ENCODE measurements around the gene ARHGAP26.

ARHGAP26 gene

DNA sequence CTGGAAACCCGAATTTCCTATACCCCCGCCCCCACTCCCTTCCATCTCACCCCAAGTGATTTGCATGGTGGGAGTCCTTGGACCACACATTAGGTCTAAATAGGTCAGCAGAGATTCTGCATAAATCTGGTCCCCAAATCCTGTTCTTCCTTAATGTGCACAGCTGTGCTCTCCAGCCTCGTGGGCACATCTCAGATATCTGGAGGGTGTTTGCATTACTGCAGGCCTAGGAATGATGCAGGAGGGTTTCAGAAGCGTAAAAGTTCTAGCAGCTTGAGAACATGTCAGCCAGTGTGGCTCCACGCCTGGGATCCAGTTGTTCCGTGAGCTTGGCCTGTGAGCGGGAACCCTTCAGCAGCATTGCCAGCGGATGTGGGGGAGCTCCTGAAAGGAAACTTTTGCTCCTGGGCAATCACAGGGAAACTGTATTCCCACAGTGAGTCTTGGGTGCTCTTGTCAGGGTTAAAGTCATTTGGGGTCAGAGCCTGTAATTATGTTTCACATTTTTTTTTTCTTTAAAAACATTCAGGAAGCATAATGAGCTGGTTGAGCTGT lies 12.9 kb downstream of the ARHGAP26 start:
- DNase-seq (ENCODE audit: extremely low spot score, insufficient read length, low read depth), result no peak
- FAIRE-seq, result no peak

DNA sequence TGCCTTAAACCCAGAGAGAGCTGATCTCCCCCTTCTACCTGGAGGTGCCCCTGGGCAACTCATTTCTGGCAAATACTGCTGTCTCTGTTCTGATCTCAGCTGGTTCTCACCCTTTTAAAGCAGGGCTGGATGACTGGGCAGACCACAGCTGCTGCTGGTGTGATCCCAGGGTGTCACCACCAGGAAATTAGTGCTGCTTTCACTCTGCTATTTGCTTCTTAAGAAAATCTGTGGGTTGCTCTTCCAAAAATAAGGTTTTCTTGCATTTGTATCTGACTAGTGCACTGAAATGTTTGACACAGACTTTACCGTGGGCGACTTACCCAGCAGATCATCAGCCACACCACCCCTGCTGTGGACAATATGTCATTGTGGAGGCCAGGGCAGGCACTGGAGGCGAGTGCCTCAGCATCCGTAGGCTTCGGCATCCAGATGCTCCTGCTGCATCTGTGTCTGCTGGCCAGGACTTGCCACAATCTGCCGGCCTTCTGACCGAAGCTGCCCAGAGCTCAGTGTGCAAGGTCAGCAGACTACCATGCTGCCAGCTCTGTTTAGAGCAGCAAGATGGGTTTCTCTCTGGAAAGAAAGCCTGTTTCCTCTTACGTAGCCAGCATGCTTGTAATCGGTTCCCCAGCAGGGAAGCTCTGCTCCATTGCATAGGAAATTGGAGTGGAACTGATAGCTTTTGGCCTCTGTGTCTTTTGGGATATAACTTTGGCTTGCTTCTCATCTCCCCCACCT lies 13.6 kb downstream of the ARHGAP26 start:
- no peak for DNase-seq (ENCODE audit: extremely low spot score, insufficient read length, low read depth)
- FAIRE-seq, result no peak

DNA sequence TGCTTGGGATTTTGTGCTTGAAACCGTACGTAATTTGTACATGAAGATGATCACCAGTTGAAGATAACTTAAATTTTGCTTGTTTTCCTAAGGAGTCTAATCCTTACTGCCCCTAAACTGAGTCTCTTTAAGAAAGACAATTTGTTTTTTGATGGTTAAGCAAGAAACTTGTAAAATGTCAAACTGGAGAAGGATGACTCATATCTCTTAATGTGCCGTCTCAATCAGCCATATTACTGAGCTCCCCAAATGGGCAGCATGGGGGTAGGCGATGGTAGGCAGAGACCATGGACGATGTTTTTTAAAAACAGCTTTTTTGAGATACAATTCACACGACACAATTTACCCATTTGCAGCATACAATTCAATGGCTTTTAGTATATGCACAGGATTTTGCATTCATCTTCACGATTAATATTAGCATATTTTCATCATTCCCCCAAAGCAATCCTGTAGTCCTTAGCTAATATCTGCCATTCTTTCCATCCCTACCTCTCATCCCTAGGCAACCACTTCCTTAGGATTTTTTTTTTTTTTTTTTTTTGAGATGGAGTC lies 14.3 kb downstream of the ARHGAP26 start:
- DNase-seq (ENCODE audit: extremely low spot score, insufficient read length, low read depth), result no peak
- no peak for FAIRE-seq

DNA sequence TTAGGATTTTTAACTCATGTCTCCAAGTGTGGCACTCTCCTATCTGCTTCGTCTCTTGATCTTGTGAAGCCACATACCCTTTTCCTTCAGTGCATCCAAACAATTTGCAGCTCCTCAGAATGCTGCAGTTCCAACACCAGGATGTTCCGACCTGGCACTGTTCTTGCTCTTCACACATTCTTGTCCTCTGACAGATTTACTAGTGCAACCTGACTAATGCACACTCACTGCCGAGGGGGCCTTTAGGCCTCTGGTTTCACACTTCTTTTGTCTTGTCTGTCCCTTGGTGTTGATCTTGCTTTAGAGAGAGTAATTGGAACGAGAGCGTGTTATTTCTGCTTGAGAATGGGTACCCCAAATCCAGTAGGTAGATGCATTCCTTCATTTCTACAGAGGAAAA lies 15.0 kb downstream of the ARHGAP26 start:
- FAIRE-seq, result no peak

DNA sequence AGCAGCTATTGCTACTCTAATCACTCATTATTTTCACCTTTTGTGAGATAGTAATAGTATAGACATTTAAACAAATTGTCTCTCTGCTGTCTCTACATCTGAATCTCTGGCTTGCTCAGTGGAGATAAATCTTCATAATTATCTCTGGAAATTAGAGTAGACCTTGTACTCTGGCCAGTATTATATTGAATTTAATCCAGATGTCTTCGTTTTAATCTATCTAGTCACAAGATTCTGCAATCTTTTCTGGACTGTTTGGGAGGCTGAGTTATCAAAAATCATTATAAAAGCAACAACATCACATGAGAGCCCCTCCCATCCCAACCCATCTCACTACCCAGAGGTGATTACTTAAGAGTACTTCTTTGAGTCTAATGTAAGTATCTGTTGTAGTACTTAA lies 19.0 kb downstream of the ARHGAP26 start:
- FAIRE-seq, result no peak
- DNase-seq (ENCODE audit: extremely low spot score, insufficient read length, low read depth), result no peak

More for the DNA sequence above, 15.0 kb downstream of the ARHGAP26 start:
- no peak for DNase-seq (ENCODE audit: extremely low spot score, insufficient read length, low read depth)

DNA sequence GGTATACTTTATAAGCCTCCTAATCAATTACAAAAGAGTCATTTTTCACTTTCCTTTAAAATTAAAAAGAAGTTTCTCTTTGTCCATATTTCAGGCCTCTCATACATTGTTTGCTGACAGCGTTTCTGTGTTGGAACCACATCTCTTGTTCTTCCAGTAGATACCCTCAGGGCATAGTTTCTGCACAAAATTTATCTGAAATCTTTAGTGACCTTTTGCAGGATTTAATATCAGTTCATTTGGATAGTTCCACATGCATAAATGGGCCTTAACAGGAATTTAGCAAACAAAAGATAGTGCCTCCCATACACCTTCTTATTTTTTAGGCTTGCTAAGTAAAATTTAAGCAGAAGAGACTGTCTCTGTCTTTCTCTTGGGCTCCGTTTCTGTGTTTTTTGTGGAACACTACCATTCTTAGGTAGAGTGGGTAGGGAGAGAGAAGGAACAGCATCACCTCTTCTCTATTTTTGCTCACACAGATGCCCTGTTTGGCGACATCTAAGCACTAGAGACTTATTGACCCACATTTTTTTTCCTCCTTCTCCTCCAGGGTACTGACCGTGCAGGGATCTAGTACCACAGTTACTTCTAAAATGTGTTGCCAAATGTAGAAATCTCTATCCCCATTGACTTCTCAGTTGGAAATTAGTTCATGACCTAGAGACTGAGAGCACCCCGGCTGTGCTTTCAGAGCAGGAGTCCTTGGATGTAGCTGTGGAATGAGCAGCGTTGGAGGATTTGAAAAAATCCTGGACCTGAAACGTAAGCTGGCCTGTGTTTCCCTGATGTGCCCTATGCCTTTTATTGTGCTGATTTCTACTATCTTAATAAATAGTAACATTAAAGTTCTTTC lies 22.1 kb downstream of the ARHGAP26 start:
- FAIRE-seq, result no peak
- DNase-seq (ENCODE audit: extremely low spot score, insufficient read length, low read depth), result no peak

DNA sequence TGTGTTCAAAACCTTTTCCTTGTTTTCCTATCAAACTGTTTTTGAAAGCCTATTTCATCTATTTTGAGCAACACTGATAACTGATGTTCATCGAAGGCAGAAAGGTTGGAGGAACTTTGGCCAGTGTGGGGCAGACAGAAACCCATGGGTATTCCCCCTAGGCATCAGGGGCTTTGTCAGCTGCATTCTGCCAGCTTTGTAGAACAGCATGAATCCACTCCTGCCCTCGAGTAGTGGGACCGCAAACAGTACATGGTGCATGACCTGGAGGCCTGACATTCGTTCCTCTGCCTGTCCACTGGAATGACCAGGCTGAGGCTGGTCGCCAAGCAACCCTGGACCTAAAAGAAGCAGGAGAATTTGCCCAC lies 22.7 kb downstream of the ARHGAP26 start:
- FAIRE-seq, result no peak

DNA sequence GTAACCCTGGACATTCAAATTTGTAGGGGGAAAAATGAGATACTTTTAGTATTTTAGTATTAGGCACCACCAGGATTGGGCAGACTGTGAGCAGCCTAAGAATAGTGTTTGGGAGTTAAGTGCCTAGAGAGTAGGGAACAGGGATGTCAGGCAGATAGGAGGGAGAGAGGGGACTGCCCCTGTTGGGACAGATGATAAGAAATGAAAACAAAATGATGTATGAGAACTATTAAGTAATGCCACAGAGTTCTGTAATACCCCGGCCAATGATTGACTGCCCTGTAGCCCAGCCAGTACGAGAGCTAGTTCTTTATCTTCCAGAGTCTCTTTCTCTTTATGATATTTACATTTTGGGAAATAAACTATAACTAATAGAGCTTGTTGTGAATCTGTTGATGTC lies 24.4 kb downstream of the ARHGAP26 start:
- FAIRE-seq (no peak), DNase-seq (ENCODE audit: extremely low spot score, insufficient read length, low read depth) (no peak)

More for the DNA sequence above, 22.7 kb downstream of the ARHGAP26 start:
- DNase-seq (ENCODE audit: extremely low spot score, insufficient read length, low read depth), result no peak

DNA sequence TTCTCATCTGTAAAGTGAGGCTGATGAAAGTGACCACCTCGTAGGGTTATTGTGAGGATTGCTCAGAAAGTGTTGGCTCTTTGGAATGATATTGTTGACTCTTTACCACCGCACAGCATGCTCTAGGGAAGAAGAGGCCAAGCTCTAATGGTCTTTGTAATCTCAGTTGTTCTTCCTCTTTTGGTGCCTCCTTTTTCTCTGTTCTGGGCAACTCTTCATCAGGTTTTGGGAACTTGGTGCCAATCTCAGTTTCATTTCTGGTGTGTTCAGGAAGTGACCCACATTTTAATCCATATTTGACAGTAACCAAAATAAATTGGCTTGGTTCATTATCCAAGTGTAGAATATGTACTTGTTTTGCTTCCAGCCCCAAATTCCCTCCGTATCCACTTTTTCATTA lies 25.1 kb downstream of the ARHGAP26 start:
- DNase-seq (ENCODE audit: extremely low spot score, insufficient read length, low read depth) (no peak), FAIRE-seq (peak; percentile 29)

DNA sequence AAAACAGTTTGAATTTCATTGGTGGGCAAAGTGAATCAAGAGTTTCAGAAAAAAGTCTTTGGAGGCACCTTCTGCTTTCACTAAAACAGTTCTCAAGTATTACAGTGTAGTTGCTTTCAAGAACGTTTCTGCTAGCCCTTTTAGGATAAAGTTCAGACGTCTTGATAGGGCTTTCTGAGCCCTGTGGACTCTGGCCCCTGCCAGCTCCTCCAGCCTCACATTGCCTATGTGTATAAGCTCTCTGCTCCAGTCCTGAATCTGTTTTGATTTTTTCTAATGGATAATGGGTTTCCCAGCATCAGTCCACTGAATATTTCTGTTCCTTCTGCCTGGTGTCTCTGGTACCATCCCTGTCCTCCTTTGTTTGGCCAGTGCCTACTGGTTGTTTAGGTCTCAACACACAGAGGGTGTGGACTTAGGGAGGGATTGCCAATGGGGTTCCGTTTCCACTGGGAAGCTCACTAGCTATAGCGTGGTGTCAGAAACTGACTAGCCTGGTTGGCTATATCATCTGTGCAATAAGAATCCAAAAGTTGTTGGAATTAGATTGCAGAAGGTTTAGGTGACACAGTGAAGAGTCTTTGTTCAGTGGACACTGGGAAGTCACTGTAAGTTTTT lies 26.4 kb downstream of the ARHGAP26 start:
- no peak for DNase-seq (ENCODE audit: extremely low spot score, insufficient read length, low read depth)
- FAIRE-seq, result no peak

DNA sequence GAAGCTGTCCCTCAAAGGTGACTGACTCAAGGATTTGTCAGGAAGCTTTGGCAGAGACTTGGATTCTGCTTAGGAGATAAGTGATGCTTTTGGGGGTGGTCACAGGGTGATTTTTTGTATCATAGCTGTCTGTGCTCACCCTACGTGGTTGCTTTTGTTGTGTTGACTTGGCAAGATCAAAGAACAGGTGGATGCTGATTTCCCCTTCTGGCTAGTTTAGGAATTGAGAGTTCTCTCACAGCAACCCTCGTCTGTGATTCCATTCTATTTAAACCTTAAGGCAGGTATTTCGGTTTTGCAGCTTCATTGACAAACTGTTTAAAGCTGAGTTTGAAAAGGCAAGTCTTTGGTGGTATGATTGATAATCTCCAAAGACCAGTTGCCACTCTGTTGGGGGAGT lies 27.2 kb downstream of the ARHGAP26 start:
- no peak for DNase-seq (ENCODE audit: extremely low spot score, insufficient read length, low read depth)
- no peak for FAIRE-seq

DNA sequence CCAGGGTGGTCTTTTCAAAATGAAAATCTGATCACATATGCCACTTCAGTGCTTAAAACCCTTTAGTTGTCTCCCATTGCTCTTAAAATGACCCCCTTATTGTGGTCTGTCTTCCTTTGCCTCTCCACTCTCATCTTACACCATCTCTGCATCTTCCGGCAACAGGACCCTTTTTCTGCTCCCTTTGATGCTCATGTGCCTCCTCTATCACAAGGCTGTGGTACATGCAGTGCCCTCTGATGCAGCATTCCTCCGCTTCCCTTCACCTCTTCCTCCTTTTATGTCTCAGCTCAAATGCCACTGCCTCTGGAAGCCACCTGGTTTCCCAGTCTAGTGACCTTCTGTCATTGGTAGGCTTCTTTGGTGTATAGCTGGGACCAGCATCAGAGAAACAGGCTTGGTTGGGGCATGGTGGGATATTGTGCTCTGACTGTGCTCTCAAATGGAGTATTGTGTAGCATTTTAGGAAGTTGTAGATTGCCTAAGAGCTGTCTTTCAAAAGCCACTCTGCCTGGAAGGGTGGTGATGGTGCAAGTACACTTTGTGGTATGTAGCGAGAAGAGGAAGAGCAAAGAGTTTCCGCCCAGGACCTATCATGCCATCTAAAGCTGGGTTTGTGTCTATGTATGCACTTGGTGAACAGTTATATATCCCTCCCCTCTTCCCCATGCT lies 28.1 kb downstream of the ARHGAP26 start:
- peak; percentile 35 for FAIRE-seq
- DNase-seq (ENCODE audit: extremely low spot score, insufficient read length, low read depth), result no peak

DNA sequence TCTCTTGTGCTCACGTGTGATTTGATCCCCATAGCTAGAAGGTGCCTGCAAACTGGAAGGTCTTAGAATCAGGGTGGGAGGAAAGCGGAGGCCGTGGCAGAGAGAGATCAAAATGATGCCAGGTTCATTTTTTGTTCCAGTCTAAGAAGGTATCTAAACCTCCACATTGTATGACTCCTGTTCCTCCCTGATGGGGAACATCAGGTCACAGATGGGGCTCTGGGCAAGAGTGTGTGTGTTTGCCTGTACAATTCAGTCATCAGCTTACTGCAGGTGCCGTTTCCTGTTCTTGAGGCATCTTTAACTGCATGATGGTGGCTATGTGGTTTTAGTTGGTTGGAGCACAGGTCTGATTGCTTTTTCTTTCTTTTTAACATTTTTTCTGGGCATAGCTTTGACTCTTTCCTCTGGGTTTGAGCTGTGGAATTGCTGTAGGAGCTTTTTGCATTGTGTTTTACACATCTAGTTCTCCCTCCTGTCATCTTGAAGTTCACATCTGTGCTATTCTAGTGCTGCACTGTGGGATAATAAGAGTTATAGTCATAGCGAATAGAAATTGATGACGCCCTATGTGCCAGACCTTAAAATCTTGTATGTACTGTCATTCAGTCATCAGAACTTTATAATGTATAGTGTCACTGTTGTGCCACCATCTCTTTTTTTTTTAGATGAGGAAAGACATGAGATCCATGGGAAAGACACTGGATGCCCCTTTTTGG lies 30.8 kb downstream of the ARHGAP26 start:
- DNase-seq (ENCODE audit: extremely low spot score, insufficient read length, low read depth), result no peak
- peak; percentile 35 for FAIRE-seq

DNA sequence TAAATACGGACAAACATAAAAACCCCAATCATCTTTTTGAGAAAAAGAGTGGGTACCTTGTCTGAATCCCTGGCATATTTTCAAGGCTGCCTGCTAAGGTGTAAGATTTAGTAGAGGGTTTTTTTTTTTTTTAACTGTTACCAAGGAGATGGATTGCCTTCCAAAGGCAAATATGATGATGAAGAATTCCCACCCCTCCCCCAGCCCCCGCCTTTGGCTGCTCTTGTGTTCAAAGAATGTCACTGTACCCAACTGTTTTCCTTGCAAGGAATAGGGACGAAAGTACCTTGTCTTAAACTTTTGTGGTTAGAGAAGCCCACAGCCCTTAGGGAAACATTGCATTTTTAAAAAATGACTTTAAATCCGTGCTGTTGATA lies 31.3 kb downstream of the ARHGAP26 start:
- FAIRE-seq (no peak), DNase-seq (ENCODE audit: extremely low spot score, insufficient read length, low read depth) (no peak)

DNA sequence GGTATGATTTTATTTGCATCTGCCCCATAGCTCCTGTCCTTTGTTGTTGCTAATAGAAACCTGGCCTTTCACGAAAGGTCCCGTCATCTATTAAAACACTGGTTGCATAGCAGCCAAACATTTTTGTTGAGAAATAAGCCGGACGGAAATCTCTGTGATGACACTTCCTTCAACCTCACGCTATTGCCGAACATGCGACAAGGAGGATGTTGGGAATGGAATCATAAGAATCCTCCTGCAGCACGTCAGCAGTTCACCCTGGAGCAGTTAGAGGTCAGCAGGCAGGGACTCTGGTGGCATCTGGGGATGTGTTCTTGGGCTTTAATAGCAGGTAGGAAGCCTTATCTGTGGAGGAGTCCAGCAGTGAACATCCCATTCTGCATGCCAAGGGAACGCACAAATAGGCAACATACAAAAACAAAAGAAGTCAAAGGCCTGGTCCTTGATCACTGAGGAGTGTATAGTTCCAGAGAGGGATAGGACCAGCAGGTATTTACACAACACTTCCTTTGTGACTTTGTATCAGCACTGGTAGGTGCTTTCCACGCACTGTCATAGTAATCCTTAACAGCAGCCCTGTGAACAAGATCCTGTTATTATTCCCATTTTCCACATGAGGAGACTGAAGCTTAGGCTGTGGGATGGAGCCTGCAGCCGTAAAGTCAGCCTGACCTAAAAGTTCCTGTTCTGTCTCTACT lies 33.4 kb downstream of the ARHGAP26 start:
- FAIRE-seq, result no peak
- DNase-seq (ENCODE audit: extremely low spot score, insufficient read length, low read depth), result no peak

DNA sequence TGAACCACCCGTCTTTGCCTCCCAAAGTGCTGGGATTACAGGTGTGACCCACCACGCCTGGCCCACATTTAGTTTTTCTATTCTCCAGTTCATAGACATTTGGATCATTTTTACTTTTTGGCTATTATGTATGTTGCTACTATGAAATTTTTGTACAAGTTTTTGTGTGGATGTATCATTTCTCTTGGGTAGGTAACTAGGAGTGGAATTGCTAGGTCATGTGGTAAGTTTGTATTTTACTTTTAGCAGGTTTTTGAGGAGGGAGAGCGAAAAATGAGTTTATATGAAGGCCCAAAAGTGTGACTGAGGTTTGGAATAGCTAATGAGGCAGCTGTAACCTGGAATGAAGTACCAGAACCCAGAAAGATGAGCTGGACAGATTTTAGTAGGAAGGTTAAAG lies 35.2 kb downstream of the ARHGAP26 start:
- FAIRE-seq (no peak), DNase-seq (ENCODE audit: extremely low spot score, insufficient read length, low read depth) (no peak)

DNA sequence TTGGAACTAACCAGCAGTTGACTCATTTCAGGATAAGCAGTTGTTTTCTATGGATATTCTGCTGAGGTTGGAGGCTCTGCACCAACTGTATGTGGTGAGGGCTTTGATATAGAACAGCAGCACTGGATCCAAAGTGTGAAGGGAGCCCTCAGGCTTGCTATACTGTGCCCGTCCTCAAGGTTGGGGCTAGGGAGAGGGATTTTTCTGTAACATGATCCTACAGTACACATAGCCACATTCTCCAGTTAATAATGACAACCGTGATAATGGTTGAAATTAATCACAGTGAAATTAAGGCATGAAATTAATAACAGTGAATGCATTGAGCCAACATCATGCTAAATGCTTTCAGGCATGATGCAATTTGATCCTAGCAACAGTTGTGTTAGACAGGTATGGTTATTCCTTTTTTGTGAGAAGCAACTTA lies 36.7 kb downstream of the ARHGAP26 start:
- no peak for FAIRE-seq
- no peak for DNase-seq (ENCODE audit: extremely low spot score, insufficient read length, low read depth)

DNA sequence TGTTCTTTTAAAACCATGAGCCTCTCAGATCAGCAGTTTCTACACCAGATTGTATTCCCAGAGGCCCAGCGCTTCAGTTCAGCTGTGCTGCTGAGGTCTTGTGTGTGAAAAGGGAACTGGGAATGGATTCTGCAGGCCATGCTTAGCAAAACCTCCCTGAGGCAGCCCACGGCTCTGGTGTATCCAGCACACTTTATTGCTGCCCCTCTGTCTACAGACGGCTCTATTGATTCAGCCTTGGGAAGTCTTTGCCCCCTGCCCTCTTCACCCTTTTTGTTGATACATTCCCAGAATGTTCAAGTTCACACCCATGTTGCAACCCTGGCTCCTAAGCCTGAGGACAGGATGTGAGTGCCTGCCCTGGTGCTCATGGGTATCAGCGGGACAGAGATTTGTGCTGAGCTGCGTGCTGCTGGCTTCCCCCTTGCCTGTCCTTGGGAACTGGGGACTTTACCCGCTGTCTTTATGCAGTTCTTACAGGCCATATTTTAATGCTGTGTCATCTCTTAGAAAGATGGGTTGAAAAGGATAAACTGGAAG lies 37.3 kb downstream of the ARHGAP26 start:
- DNase-seq (ENCODE audit: extremely low spot score, insufficient read length, low read depth), result no peak
- no peak for FAIRE-seq
